HCT116 (cell line): ENCODE data around the gene DNPH1. TPM values are rescaled to one million over a fixed set of nuclear protein-coding genes. Genes with fewer than 3 reads are reported as not detected.

ENCODE experiments used
- ATAC-seq: fragments of 200-7000 bp; cut with Tn5 transposase; 2 replicates; pipeline ENCODE4 v1.9.1; 2020; ENCODE audit warnings: mild to moderate bottlenecking, moderate library complexity
- BruUV-seq: library from RNA; stranded (reverse); fragments of 400-500 nt; replicated peaks from 2 replicates; lab custom pipeline; 2021; lab: Mats Ljungman, UMichigan
- CTCF ChIA-PET: fragments of 300-600 bp; sonication (Branson Sonifier 250); formaldehyde crosslinking; loops from one replicate; lab custom pipeline; 2021; ENCODE audit warnings: antibody characterized with exemption; lab: Charles Lee
- POLR2A ChIA-PET: fragments of 300-600, 350-600 bp; sonication (Branson Sonifier 250); formaldehyde crosslinking; loops from one replicate; lab custom pipeline; 2021; ENCODE audit warnings: antibody characterized with exemption; lab: Charles Lee
- RAD21 ChIA-PET, 2 experiments: fragments of 300-600 bp; sonication (Branson Sonifier 250); formaldehyde crosslinking; loops; one replicate each; lab custom pipeline; 2023; ENCODE audit warnings: low total read pairs in 2 of 2; ENCODE audit not compliant: uncharacterized antibody in 2 of 2, unreplicated experiment in 2 of 2, low non-redundant PET in 1 of 2; lab: Charles Lee
- DNase-seq: peaks from one replicate; pipeline ENCODE4 v3.0.0-alpha.2; 2010; ENCODE audit warnings: low read depth, low spot score
- H2AFZ ChIP-seq: fragments of 200-600 bp; shearing (Covaris generic), sonication (generic); 2 replicates; pipeline ENCODE4 v1.6.1; 2017; ENCODE audit warnings: low read depth, mixed run types, mixed read lengths, antibody characterized with exemption, low read length; ENCODE audit not compliant: poor library complexity, severe bottlenecking
- H3K27ac ChIP-seq: 2 replicates; pipeline ENCODE4 v1.5.1; 2012; ENCODE audit warnings: low read depth, low read length
- H3K27me3 ChIP-seq: fragments of 200-600 bp; sonication (generic); 2 replicates; pipeline ENCODE4 v1.6.1; 2016; ENCODE audit warnings: mixed run types, low read length, mixed read lengths; ENCODE audit not compliant: insufficient read depth
- H3K36me3 ChIP-seq, 2 experiments: fragments of 200-500 bp in 1 of 2; fragments of 200-600 bp in 1 of 2; sonication (Bioruptor generic) in 1 of 2; sonication (generic) in 1 of 2; 2 replicates each; pipeline versions ENCODE4 v1.5.1 to v1.6.1; 2014 to 2016; ENCODE audit warnings: low read length in 2 of 2, inconsistent platforms in 1 of 2, mixed read lengths in 1 of 2, mixed run types in 1 of 2; ENCODE audit not compliant: insufficient read depth in 2 of 2, control insufficient read depth in 1 of 2
- H3K4me1 ChIP-seq, 2 experiments: fragments of 200-600 bp in 1 of 2; sonication (generic) in 1 of 2; 2 replicates each; pipeline versions ENCODE4 v1.5.1 to v1.6.1; 2012 to 2017; ENCODE audit warnings: low read length in 2 of 2, inconsistent platforms in 1 of 2, mild to moderate bottlenecking in 1 of 2, mixed read lengths in 1 of 2, mixed run types in 1 of 2, moderate library complexity in 1 of 2; ENCODE audit not compliant: insufficient read depth in 2 of 2, control insufficient read depth in 1 of 2
- H3K4me2 ChIP-seq: fragments of 200-600 bp; sonication (generic); 2 replicates; pipeline ENCODE4 v1.6.1; 2017; ENCODE audit warnings: mixed run types, low read length, mixed read lengths
- H3K4me3 ChIP-seq, 2 experiments: fragments of 200-600 bp in 1 of 2; sonication (generic) in 1 of 2; replicated peaks in 1 of 2; 2 replicates each; pipeline ENCODE4 v1.5.1; 2011 to 2016; ENCODE audit warnings: low read length in 2 of 2, control low read depth in 1 of 2, low read depth in 1 of 2, mild to moderate bottlenecking in 1 of 2, mixed read lengths in 1 of 2, mixed run types in 1 of 2
- H3K79me2 ChIP-seq: fragments of 200-600 bp; sonication (generic); 2 replicates; pipeline ENCODE4 v1.6.1; 2017; ENCODE audit warnings: mild to moderate bottlenecking, mixed run types, low read length, moderate library complexity, mixed read lengths; ENCODE audit not compliant: insufficient read depth
- H3K9ac ChIP-seq: fragments of 200-600 bp; sonication (generic); 2 replicates; pipeline ENCODE4 v1.6.1; 2016; ENCODE audit warnings: low read length, mixed read lengths
- H3K9me2 ChIP-seq: fragments of 200-600 bp; sonication (generic), shearing (Covaris generic); 2 replicates; pipeline ENCODE4 v1.6.1; 2017; ENCODE audit warnings: mixed run types, mild to moderate bottlenecking, moderate library complexity; ENCODE audit not compliant: insufficient read depth
- H3K9me3 ChIP-seq, 2 experiments: fragments of 200-500 bp in 1 of 2; fragments of 200-600 bp in 1 of 2; sonication (Bioruptor generic) in 1 of 2; sonication (generic) in 1 of 2; 2 replicates each; pipeline ENCODE4 v1.6.1; 2014 to 2017; ENCODE audit warnings: low read length in 2 of 2, mixed read lengths in 2 of 2, inconsistent platforms in 1 of 2, low read depth in 1 of 2, mild to moderate bottlenecking in 1 of 2, mixed run types in 1 of 2, moderate library complexity in 1 of 2; ENCODE audit not compliant: control insufficient read depth in 1 of 2, insufficient read depth in 1 of 2
- H4K20me1 ChIP-seq: fragments of 200-600 bp; sonication (generic), shearing (Covaris generic); 2 replicates; pipeline ENCODE4 v1.6.1; 2017; ENCODE audit warnings: mixed run types, mild to moderate bottlenecking, moderate library complexity; ENCODE audit not compliant: insufficient read depth
- FOSL1 ChIP-seq: IDR thresholded peaks from 2 replicates; pipeline ENCODE4 v1.6.1; 2012; ENCODE audit warnings: low read depth
- POLR2A ChIP-seq: IDR thresholded peaks from 2 replicates; pipeline ENCODE4 v1.7.0; 2011; ENCODE audit warnings: borderline replicate concordance; ENCODE audit not compliant: insufficient read depth, insufficient read length; ENCODE audit errors: extremely low read depth
- SIN3A ChIP-seq: IDR thresholded peaks from 2 replicates; pipeline ENCODE4 v1.6.1; 2012; ENCODE audit warnings: low read depth
- SRF ChIP-seq: IDR thresholded peaks from 2 replicates; pipeline ENCODE4 v1.6.1; 2012; ENCODE audit warnings: low read depth
- YY1 ChIP-seq: IDR thresholded peaks from 2 replicates; pipeline ENCODE4 v1.6.1; 2011; ENCODE audit warnings: low read length, low read depth, moderate library complexity, mild to moderate bottlenecking; ENCODE audit not compliant: insufficient replicate concordance; ENCODE audit errors: extremely low read depth
- ZBTB33 ChIP-seq: IDR thresholded peaks from 2 replicates; pipeline ENCODE4 v1.6.1; 2011; ENCODE audit warnings: mild to moderate bottlenecking, low read length, moderate library complexity; ENCODE audit not compliant: insufficient replicate concordance; ENCODE audit errors: extremely low read depth
- intact Hi-C: fragments of 100-400 bp; cut with micrococcal nuclease; formaldehyde crosslinking; loops from 2 replicates; pipeline ENCODE4 v1.10.0; 2022
- total RNA-seq: library from RNA; stranded (reverse); gene quantifications from one replicate; pipeline ENCODE4 v1.2.1, GENCODE V29; 2021; ENCODE audit not compliant: unreplicated experiment

The DNPH1 gene
- total RNA-seq, 1 experiment from 2014 or later = 117 TPM

GRCh38 chr6:43189776-43190304, 39.4 kb downstream of the DNPH1 start (continued):
- no peak for TF ChIP-seq YY1
- TF ChIP-seq SRF = no peak
- TF ChIP-seq FOSL1 = no peak

GRCh38 chr6:43188426-43188825, 40.9 kb downstream of the DNPH1 start:
- no peaks in the 10 kb centered on the region for H3K4me1 ChIP-seq

More at GRCh38 chr6:43188426-43188825, 40.9 kb downstream of the DNPH1 start:
- ChIA-PET RAD21 (no interaction called here), CTCF (no interaction called here), POLR2A (no interaction called here)
- Histone ChIP-seq H3K4me2 (no peak overlapping the region), H3K9ac (no peak overlapping the region), H3K79me2 (no peaks in the 10 kb centered on the region; the same call in 1 of the 2 replicates), H4K20me1 (no peaks in the 10 kb centered on the region), H2AFZ (no peak overlapping the region), H3K36me3 (peaks cover 0 to 7% of the 10 kb centered on the region in 2 experiments; a peak in 2 of 4 replicates), H3K9me3 (no peaks in the 10 kb centered on the region), H3K27me3 (no peaks in the 10 kb centered on the region), H3K9me2 (no peaks in the 10 kb centered on the region), H3K4me3 (no peak overlapping the region), H3K27ac (no peak overlapping the region)
- no peak for TF ChIP-seq SIN3A
- TF ChIP-seq ZBTB33 = no peak
- TF ChIP-seq POLR2A = no peak
- ATAC-seq (no peak), DNase-seq (no peak)
- intact Hi-C loops = no loop called here
- no TSS peak for BruUV-seq
